Measurements from ENCODE around the gene GFOD1. TPM values are rescaled to one million over a fixed set of nuclear protein-coding genes. Genes with fewer than 3 reads are reported as not detected.

The GFOD1 gene
- total and polyA plus RNA-seq, 10 of the 15 experiments (the other 5 are each of a cell fraction or from before 2014, with no cell fraction given), result 6.5 to 41.4 (median 16.0) TPM

DNA sequence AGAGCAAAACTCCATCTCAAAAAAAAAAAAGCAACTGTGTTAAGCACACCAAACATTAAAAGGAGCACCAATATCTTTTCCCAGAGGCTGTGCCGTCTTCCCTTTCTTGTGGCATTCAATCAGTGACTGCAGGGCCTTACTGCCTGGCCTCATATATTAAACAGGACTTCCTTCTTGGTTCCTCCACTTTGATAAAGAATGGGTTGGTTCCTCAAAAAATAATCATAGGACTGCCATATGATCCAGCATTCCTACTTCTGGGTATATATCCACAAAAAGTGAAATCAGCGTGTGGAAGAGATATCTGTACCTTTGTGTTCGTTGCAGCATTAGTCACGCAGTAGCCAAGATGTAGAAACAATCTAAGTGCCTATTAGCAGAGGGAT, 40.3 kb upstream of the GFOD1 start:
- no peak for DNase-seq (ENCODE audit: low read depth, low spot score)
- no peaks in the 10 kb centered on the region for H4K20me1 ChIP-seq (ENCODE audit: control insufficient read depth, insufficient read depth)
- no TSS peak for BruUV-seq (replicated peaks)
- no peak overlapping the region for H3K4me2 ChIP-seq (ENCODE audit: control insufficient read depth, insufficient read depth)
- H2AFZ ChIP-seq (ENCODE audit: control insufficient read depth, low read depth, low read length), result no peak overlapping the region
- SMC1A ChIA-PET (ENCODE audit: uncharacterized antibody, unreplicated experiment), result interaction anchor here (1.0 to 1.8 kb wide), 3 partner anchors 9 to 73 kb away, joined by 3 to 6 read pairs (median 3); no protein-coding TSS in a partner anchor
- no peak overlapping the region for H3K4me3 ChIP-seq
- H3K9me3 ChIP-seq (replicated peaks; ENCODE audit: control insufficient read depth, insufficient read depth, low read length), result no peaks in the 10 kb centered on the region
- RAD21 ChIA-PET (ENCODE audit: unreplicated experiment), result interaction anchor here (0.7 to 1.5 kb wide), 3 partner anchors 99 to 147 kb away, joined by 3 to 5 read pairs (median 3); no protein-coding TSS in a partner anchor
- in situ Hi-C loops (cut with MboI), result loop anchor here (25.0 kb wide), 2 partner anchors 615 to 865 kb away; no protein-coding TSS in a partner anchor
- H3K27me3 ChIP-seq (replicated peaks in 1 of 2; ENCODE audit: control insufficient read depth in 2 of 2, insufficient read depth in 2 of 2, low read length in 1 of 2), result no peaks in the 10 kb centered on the region
- TF ChIP-seq JUNB (IDR thresholded peaks at IDR 0.05) (no peak), ZNF207 (IDR thresholded peaks at IDR 0.05; ENCODE audit: borderline replicate concordance) (no peak), TCF7 (IDR thresholded peaks at IDR 0.05; ENCODE audit: borderline replicate concordance) (no peak), TCF12 (IDR thresholded peaks at IDR 0.05; ENCODE audit: low read depth, low read length) (no peak), SPI1 (IDR thresholded peaks at IDR 0.05; ENCODE audit: borderline replicate concordance, insufficient read depth, low read depth, low read length) (no peak), CBX3 (IDR thresholded peaks at IDR 0.05; ENCODE audit: borderline replicate concordance, low read depth) (no peak)
- intact Hi-C loops (cut with micrococcal nuclease; ENCODE audit: unreplicated experiment), result no loop called here
- CTCF ChIA-PET, result interaction anchor here (0.6 to 2.4 kb wide), 2 partner anchors 10 to 191 kb away, joined by 3 to 9 read pairs; no protein-coding TSS in a partner anchor
- no peak overlapping the region for H3K9ac ChIP-seq (ENCODE audit: control insufficient read depth, insufficient read depth, low read length)
- FAIRE-seq, result no peak
- POLR2A ChIA-PET, result interaction anchor here (1.0 kb wide), 1 partner anchor 44 kb away, joined by 3 read pairs; no protein-coding TSS in a partner anchor
- 99% methylated on average over 4 of the region's 4 CpGs for WGBS (ENCODE audit: insufficient coverage, insufficient replicate concordance, low lambda C conversion rate, missing lambda C conversion rate)
- H3K79me2 ChIP-seq (ENCODE audit: control insufficient read depth, insufficient read depth, low read length), result no peaks in the 10 kb centered on the region
- ATAC-seq, result no peak
- H3K4me1 ChIP-seq (ENCODE audit: control insufficient read depth, insufficient read depth, low read length), result peaks cover 12% of the 10 kb centered on the region
- H3K27ac ChIP-seq (ENCODE audit: control insufficient read depth, insufficient read depth), result no peak overlapping the region
- no peaks in the 10 kb centered on the region for H3K36me3 ChIP-seq (ENCODE audit: control insufficient read depth in 2 of 2, insufficient read depth in 2 of 2, low read length in 1 of 2)

Measured in GM12878 (cell line).